WTC11 (cell line): ENCODE results near the gene SEZ6L2.

Experiments
- AFF4 ChIP-seq: sonication (generic); formaldehyde crosslinking; IDR thresholded peaks from 2 replicates; pipeline ENCODE4 v1.8.1; 2023; ENCODE audit warnings: mild to moderate bottlenecking, missing genetic modification reagents, borderline replicate concordance
- CREB1 ChIP-seq: sonication (generic); formaldehyde crosslinking; IDR thresholded peaks from 2 replicates; pipeline ENCODE4 v1.8.0; 2023; ENCODE audit warnings: mild to moderate bottlenecking, missing genetic modification reagents
- KAT7 ChIP-seq: sonication (generic); formaldehyde crosslinking; IDR thresholded peaks from 2 replicates; pipeline ENCODE4 v1.8.1; 2023; ENCODE audit warnings: missing genetic modification reagents, mild to moderate bottlenecking, borderline replicate concordance
- RELA ChIP-seq: sonication (generic); formaldehyde crosslinking; IDR thresholded peaks from 2 replicates; pipeline ENCODE4 v1.8.1; 2022; ENCODE audit warnings: missing genetic modification reagents, mild to moderate bottlenecking, borderline replicate concordance
- RORB ChIP-seq: fragments of 250-450 bp; sonication (Bioruptor Pico); IDR thresholded peaks from 2 replicates; pipeline ENCODE4 v1.9.0; 2021; ENCODE audit warnings: mild to moderate bottlenecking
- TCF7 ChIP-seq: sonication (generic); formaldehyde crosslinking; IDR thresholded peaks from 2 replicates; pipeline ENCODE4 v1.8.0; 2022; ENCODE audit warnings: mild to moderate bottlenecking, low read depth, missing genetic modification reagents, moderate library complexity
- USF1 ChIP-seq: sonication (generic); formaldehyde crosslinking; IDR thresholded peaks from 2 replicates; pipeline ENCODE4 v1.8.0; 2022; ENCODE audit warnings: mild to moderate bottlenecking, missing genetic modification reagents
- USF2 ChIP-seq: sonication (generic); formaldehyde crosslinking; IDR thresholded peaks from 2 replicates; pipeline ENCODE4 v1.8.1; 2023; ENCODE audit warnings: mild to moderate bottlenecking, missing genetic modification reagents, moderate library complexity
- ZMAT4 ChIP-seq: fragments of 250-450 bp; sonication (Bioruptor Pico); IDR thresholded peaks from 2 replicates; pipeline ENCODE4 v1.9.0; 2021; ENCODE audit warnings: mild to moderate bottlenecking
- TF ChIP-seq, protein P1 (sequence below): fragments of 200-600 bp; IDR thresholded peaks from 2 replicates; pipeline ENCODE4 v1.8.0; 2022; ENCODE audit warnings: antibody characterized with exemption
- TF ChIP-seq, protein P2 (sequence below): sonication (generic); formaldehyde crosslinking; IDR thresholded peaks from 2 replicates; pipeline ENCODE4 v1.8.0; 2022; ENCODE audit warnings: mild to moderate bottlenecking, missing genetic modification reagents
- TF ChIP-seq, protein P3 (sequence below): sonication (generic); formaldehyde crosslinking; IDR thresholded peaks from 2 replicates; pipeline ENCODE4 v1.8.0; 2022; ENCODE audit warnings: mild to moderate bottlenecking, missing genetic modification reagents
- TF ChIP-seq, protein P4 (sequence below): sonication (generic); formaldehyde crosslinking; conservative IDR thresholded peaks from 2 replicates; pipeline ENCODE4 v1.8.1; 2022; ENCODE audit warnings: mild to moderate bottlenecking, missing genetic modification reagents
- TF ChIP-seq, protein P5 (sequence below): sonication (generic); formaldehyde crosslinking; IDR thresholded peaks from 2 replicates; pipeline ENCODE4 v1.8.1; 2023; ENCODE audit warnings: mild to moderate bottlenecking, missing genetic modification reagents, moderate library complexity

DNA sequence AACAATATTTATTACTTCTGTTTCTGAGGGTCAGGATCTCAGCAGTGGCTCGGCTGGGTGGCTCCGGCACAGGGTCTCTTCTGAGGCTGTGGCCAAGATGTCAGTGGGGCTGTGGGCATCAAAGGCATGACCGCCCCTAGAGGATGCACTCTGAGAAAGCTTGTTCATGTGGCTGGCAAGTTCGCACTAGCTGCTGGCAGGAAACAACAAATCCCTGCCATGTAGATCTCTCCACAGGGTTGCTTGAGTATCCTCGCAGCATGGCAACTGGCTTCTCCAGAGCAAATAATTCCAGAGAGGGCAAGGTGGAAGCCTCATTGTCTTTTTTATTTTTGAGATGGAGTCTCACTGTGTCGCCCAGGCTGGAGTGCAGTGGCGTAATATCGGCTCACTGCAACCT lies 14.2 kb upstream of the SEZ6L2 start:
- TF ChIP-seq, protein P1, sequence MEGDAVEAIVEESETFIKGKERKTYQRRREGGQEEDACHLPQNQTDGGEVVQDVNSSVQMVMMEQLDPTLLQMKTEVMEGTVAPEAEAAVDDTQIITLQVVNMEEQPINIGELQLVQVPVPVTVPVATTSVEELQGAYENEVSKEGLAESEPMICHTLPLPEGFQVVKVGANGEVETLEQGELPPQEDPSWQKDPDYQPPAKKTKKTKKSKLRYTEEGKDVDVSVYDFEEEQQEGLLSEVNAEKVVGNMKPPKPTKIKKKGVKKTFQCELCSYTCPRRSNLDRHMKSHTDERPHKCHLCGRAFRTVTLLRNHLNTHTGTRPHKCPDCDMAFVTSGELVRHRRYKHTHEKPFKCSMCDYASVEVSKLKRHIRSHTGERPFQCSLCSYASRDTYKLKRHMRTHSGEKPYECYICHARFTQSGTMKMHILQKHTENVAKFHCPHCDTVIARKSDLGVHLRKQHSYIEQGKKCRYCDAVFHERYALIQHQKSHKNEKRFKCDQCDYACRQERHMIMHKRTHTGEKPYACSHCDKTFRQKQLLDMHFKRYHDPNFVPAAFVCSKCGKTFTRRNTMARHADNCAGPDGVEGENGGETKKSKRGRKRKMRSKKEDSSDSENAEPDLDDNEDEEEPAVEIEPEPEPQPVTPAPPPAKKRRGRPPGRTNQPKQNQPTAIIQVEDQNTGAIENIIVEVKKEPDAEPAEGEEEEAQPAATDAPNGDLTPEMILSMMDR = no peak
- TF ChIP-seq, protein P2, sequence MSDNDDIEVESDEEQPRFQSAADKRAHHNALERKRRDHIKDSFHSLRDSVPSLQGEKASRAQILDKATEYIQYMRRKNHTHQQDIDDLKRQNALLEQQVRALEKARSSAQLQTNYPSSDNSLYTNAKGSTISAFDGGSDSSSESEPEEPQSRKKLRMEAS (CRISPR knock-in tag) = no peak
- TF ChIP-seq TCF7 (CRISPR knock-in tag) = no peak
- TF ChIP-seq, protein P3, sequence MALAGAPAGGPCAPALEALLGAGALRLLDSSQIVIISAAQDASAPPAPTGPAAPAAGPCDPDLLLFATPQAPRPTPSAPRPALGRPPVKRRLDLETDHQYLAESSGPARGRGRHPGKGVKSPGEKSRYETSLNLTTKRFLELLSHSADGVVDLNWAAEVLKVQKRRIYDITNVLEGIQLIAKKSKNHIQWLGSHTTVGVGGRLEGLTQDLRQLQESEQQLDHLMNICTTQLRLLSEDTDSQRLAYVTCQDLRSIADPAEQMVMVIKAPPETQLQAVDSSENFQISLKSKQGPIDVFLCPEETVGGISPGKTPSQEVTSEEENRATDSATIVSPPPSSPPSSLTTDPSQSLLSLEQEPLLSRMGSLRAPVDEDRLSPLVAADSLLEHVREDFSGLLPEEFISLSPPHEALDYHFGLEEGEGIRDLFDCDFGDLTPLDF = no peak
- no peak for TF ChIP-seq RORB
- TF ChIP-seq CREB1 (CRISPR knock-in tag) = no peak
- TF ChIP-seq RELA (CRISPR knock-in tag) = no peak
- no peak for TF ChIP-seq USF1
- TF ChIP-seq ZMAT4 (CRISPR knock-in tag) = no peak
- TF ChIP-seq, protein P4, sequence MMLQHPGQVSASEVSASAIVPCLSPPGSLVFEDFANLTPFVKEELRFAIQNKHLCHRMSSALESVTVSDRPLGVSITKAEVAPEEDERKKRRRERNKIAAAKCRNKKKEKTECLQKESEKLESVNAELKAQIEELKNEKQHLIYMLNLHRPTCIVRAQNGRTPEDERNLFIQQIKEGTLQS (CRISPR knock-in tag) = no peak
- TF ChIP-seq USF2 = no peak
- TF ChIP-seq AFF4 (CRISPR knock-in tag) = no peak
- TF ChIP-seq KAT7 (CRISPR knock-in tag) = no peak
- TF ChIP-seq, protein P5, sequence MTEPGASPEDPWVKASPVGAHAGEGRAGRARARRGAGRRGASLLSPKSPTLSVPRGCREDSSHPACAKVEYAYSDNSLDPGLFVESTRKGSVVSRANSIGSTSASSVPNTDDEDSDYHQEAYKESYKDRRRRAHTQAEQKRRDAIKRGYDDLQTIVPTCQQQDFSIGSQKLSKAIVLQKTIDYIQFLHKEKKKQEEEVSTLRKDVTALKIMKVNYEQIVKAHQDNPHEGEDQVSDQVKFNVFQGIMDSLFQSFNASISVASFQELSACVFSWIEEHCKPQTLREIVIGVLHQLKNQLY = no peak
